Right cardiac atrium (tissue), 5 donors: ENCODE measurements around the gene FAM210A. TPM values are rescaled to one million over a fixed set of nuclear protein-coding genes. Genes with fewer than 3 reads are reported as not detected.

Experiments used
- ATAC-seq, 2 donors: fragments of 200-7000 bp; cut with Tn5 transposase; one replicate each; pipeline versions ENCODE4 v1.8.0 to v1.9.1; 2020; ENCODE audit warnings: moderate library complexity in 2 of 2, mild to moderate bottlenecking in 1 of 2
- DNase-seq, 3 donors: peaks; one replicate each; pipeline ENCODE4 v3.0.0-alpha.2; 2020
- H3K27ac ChIP-seq: one replicate; pipeline ENCODE4 v1.5.1; 2013; ENCODE audit warnings: mild to moderate bottlenecking, low read length, control low read depth, moderate library complexity
- H3K27me3 ChIP-seq: one replicate; pipeline ENCODE4 v1.6.1; 2013; ENCODE audit not compliant: control insufficient read depth, insufficient read depth
- H3K4me1 ChIP-seq: one replicate; pipeline ENCODE4 v1.6.1; 2013; ENCODE audit warnings: low read length; ENCODE audit not compliant: control insufficient read depth, insufficient read depth
- H3K4me3 ChIP-seq: one replicate; pipeline ENCODE4 v1.5.1; 2013; ENCODE audit warnings: low read length, control low read depth
- H3K9me3 ChIP-seq: one replicate; pipeline ENCODE4 v1.6.1; 2013; ENCODE audit warnings: low read length; ENCODE audit not compliant: control insufficient read depth
- WGBS: extraction: QIAGEN DNeasy Blood & Tissue Kit; methylation state at CpG from one replicate; pipeline ENCODE4 v1.1.7; 2013; 5-methylcytosine and 5-hydroxymethylcytosine counted together
- intact Hi-C, 4 donors: fragments of 100-400 bp; cut with DNase I; formaldehyde crosslinking; loops; one replicate each; pipeline versions ENCODE4 v1.11.0 to v1.14.0; 2022 to 2023
- polyA plus RNA-seq: library from polyadenylated mRNA; stranded (reverse); fragments of 200-250 nt; gene quantifications from one replicate; pipeline ENCODE4 v1.2.3, GENCODE V29; 2013
- total RNA-seq, 4 donors: library from RNA; stranded (reverse); fragmentation: NEBNext Ultra II Directional; extraction: Animal tissue kit (Norgen Biotek cat#: 25700); gene quantifications; one replicate each; pipeline ENCODE4 v1.2.1, GENCODE V29; 2021
- donor health status: healthy with polysubstance abuse.
- donor health status: DM: no; HTN: yes; CAD: no.
- donor health status: DM: no; HTN: no; CAD: no.
- donor health status: DM: no; HTN: yes; CAD: no; lungs with severe emphysema.
- donor health status: DM: yes; HTN: yes; CAD: no.

FAM210A gene
- total and polyA plus RNA-seq, 5 donors = 12.6 to 66.5 (median 47.8) TPM

- Histone ChIP-seq H3K4me3 (no peak overlapping the region), H3K27ac (peak overlapping the region; percentile 29)
Observed at GRCh38 chr18:13629841-13630715, 96.3 kb downstream of the FAM210A start.

GRCh38 chr18:13628211-13628610, 98.1 kb downstream of the FAM210A start:
- ATAC-seq = no peak
- Histone ChIP-seq H3K4me3 (no peak overlapping the region), H3K4me1 (no peaks in the 10 kb centered on the region), H3K27me3 (no peaks in the 10 kb centered on the region), H3K9me3 (no peaks in the 10 kb centered on the region), H3K27ac (no peak overlapping the region)
- DNase-seq = no peak
- intact Hi-C loops = loop anchor here in 1 of 4 donors (10.0 kb wide), 1 partner anchor 413 kb away; the partner anchor contains the start of gene LDLRAD4
- 82% methylated on average over 9 of the region's 9 CpGs for WGBS

More at GRCh38 chr18:13629841-13630715, 96.3 kb downstream of the FAM210A start:
- DNase-seq (peak in 2 of 3 donors; percentile 46 to 81), ATAC-seq (peak; percentile 84 to 87)
- intact Hi-C loops = loop anchor here (2.0 to 10.0 kb wide), 4 partner anchors 73 to 415 kb away; partner anchors contain the start of genes LDLRAD4 (in 2 of the 4), FAM210A (in 1 of the 4) and RNMT (in 1 of the 4)
- Histone ChIP-seq H3K4me1 (no peaks in the 10 kb centered on the region), H3K9me3 (no peaks in the 10 kb centered on the region), H3K27me3 (no peaks in the 10 kb centered on the region)
- WGBS = 38% methylated on average over 8 of the region's 8 CpGs

- Histone ChIP-seq H3K27ac (no peak overlapping the region), H3K4me3 (no peak overlapping the region), H3K4me1 (no peaks in the 10 kb centered on the region), H3K27me3 (no peaks in the 10 kb centered on the region), H3K9me3 (no peaks in the 10 kb centered on the region)
- WGBS = 94% methylated on average over 8 of the region's 8 CpGs
- DNase-seq (no peak), ATAC-seq (no peak)
- intact Hi-C loops = loop anchor here in 1 of 4 donors (10.0 kb wide), 1 partner anchor 413 kb away; the partner anchor contains the start of gene LDLRAD4
Observed at GRCh38 chr18:13627639-13628038, 98.7 kb downstream of the FAM210A start.

GRCh38 chr18:13626544-13626908, 99.8 kb downstream of the FAM210A start:
- ATAC-seq = no peak
- DNase-seq = no peak
- WGBS = 68% methylated on average over 2 of the region's 2 CpGs
- intact Hi-C loops = loop anchor here in 1 of 4 donors (10.0 kb wide), 1 partner anchor 412 kb away; the partner anchor contains the start of gene LDLRAD4
- Histone ChIP-seq H3K9me3 (no peaks in the 10 kb centered on the region), H3K27ac (no peak overlapping the region), H3K27me3 (no peaks in the 10 kb centered on the region), H3K4me3 (no peak overlapping the region), H3K4me1 (no peaks in the 10 kb centered on the region)

GRCh38 chr18:13625843-13626543, 100.4 kb downstream of the FAM210A start:
- no peaks in the 10 kb centered on the region for H3K4me1 ChIP-seq
- DNase-seq = no peak
- intact Hi-C loops = loop anchor here in 1 of 4 donors (10.0 kb wide), 1 partner anchor 411 kb away; the partner anchor contains the start of gene LDLRAD4
- no peak overlapping the region for H3K27ac ChIP-seq
- H3K4me3 ChIP-seq = no peak overlapping the region
- no peaks in the 10 kb centered on the region for H3K27me3 ChIP-seq
- ATAC-seq = no peak
- 92% methylated on average over 8 of the region's 8 CpGs for WGBS
- H3K9me3 ChIP-seq = no peaks in the 10 kb centered on the region

- ATAC-seq (no peak), DNase-seq (no peak)
- Histone ChIP-seq H3K4me3 (no peak overlapping the region), H3K27ac (no peak overlapping the region), H3K27me3 (no peaks in the 10 kb centered on the region), H3K4me1 (no peaks in the 10 kb centered on the region), H3K9me3 (no peaks in the 10 kb centered on the region)
- 94% methylated on average over 10 of the region's 10 CpGs for WGBS
- intact Hi-C loops = loop anchor here in 1 of 4 donors (10.0 kb wide), 1 partner anchor 411 kb away; the partner anchor contains the start of gene LDLRAD4
Observed at GRCh38 chr18:13625355-13625754, 101.0 kb downstream of the FAM210A start.

GRCh38 chr18:13624563-13625237, 101.7 kb downstream of the FAM210A start:
- DNase-seq (no peak), ATAC-seq (no peak)
- WGBS = 88% methylated on average over 11 of the region's 11 CpGs
- intact Hi-C loops = loop anchor here in 1 of 4 donors (10.0 kb wide), 1 partner anchor 410 kb away; the partner anchor contains the start of gene LDLRAD4
- H3K9me3 ChIP-seq = no peaks in the 10 kb centered on the region
- no peaks in the 10 kb centered on the region for H3K27me3 ChIP-seq
- no peak overlapping the region for H3K4me3 ChIP-seq
- H3K4me1 ChIP-seq = no peaks in the 10 kb centered on the region
- H3K27ac ChIP-seq = no peak overlapping the region

GRCh38 chr18:13623871-13624270, 102.5 kb downstream of the FAM210A start:
- DNase-seq = no peak
- Histone ChIP-seq H3K4me3 (no peak overlapping the region), H3K27ac (no peak overlapping the region), H3K4me1 (no peaks in the 10 kb centered on the region), H3K27me3 (no peaks in the 10 kb centered on the region), H3K9me3 (no peaks in the 10 kb centered on the region)
- WGBS = 94% methylated on average over 13 of the region's 13 CpGs
- no peak for ATAC-seq
- intact Hi-C loops = loop anchor here in 1 of 4 donors (10.0 kb wide), 1 partner anchor 409 kb away; the partner anchor contains the start of gene LDLRAD4

GRCh38 chr18:13623348-13623747, 103.0 kb downstream of the FAM210A start:
- Histone ChIP-seq H3K27me3 (no peaks in the 10 kb centered on the region), H3K4me1 (no peaks in the 10 kb centered on the region), H3K9me3 (no peaks in the 10 kb centered on the region), H3K27ac (no peak overlapping the region), H3K4me3 (no peak overlapping the region)
- WGBS = 69% methylated on average over 10 of the region's 10 CpGs
- ATAC-seq = no peak
- intact Hi-C loops = loop anchor here in 1 of 4 donors (10.0 kb wide), 1 partner anchor 409 kb away; the partner anchor contains the start of gene LDLRAD4
- DNase-seq = no peak

- H3K9me3 ChIP-seq = no peaks in the 10 kb centered on the region
- H3K4me1 ChIP-seq = no peaks in the 10 kb centered on the region
- no peak overlapping the region for H3K4me3 ChIP-seq
- WGBS = 96% methylated on average over 8 of the region's 8 CpGs
- no peak overlapping the region for H3K27ac ChIP-seq
- intact Hi-C loops = loop anchor here in 1 of 4 donors (10.0 kb wide), 1 partner anchor 408 kb away; the partner anchor contains the start of gene LDLRAD4
- H3K27me3 ChIP-seq = no peaks in the 10 kb centered on the region
- DNase-seq = no peak
- no peak for ATAC-seq
Observed at GRCh38 chr18:13622751-13623150, 103.6 kb downstream of the FAM210A start.
